Kidney (tissue), 14 donors: ENCODE results near the gene MAGI1. TPM values are rescaled to one million over a fixed set of nuclear protein-coding genes. Genes with fewer than 3 reads are reported as not detected.

Experiments
- DNase-seq, 5 donors: peaks; one replicate each; pipeline ENCODE4 v3.0.0-alpha.2; 2013 to 2020
- FAIRE-seq: peaks from 2 replicates; lab custom pipeline; 2012; peaks lifted over from hg19 to GRCh38; lab: Jason Lieb, UNC
- H3K27ac ChIP-seq, 2 donors: one replicate each; pipeline ENCODE4 v1.7.0; 2013; ENCODE audit warnings: low read depth in 2 of 2, low read length in 2 of 2, inconsistent platforms in 1 of 2
- H3K27me3 ChIP-seq: one replicate; pipeline ENCODE4 v1.7.1; 2013; ENCODE audit warnings: low read length, inconsistent platforms; ENCODE audit not compliant: control insufficient read depth, insufficient read depth
- H3K36me3 ChIP-seq, 3 donors: one replicate each; pipeline versions ENCODE4 v1.7.0 to v1.7.1; 2013; ENCODE audit warnings: low read length in 3 of 3, control low read depth in 1 of 3, inconsistent platforms in 1 of 3; ENCODE audit not compliant: insufficient read depth in 3 of 3, control insufficient read depth in 2 of 3
- H3K4me1 ChIP-seq, 3 donors: one replicate each; pipeline versions ENCODE4 v1.7.0 to v1.7.1; 2013; ENCODE audit warnings: low read length in 3 of 3, inconsistent platforms in 1 of 3, low read depth in 1 of 3; ENCODE audit not compliant: control insufficient read depth in 2 of 3, insufficient read depth in 2 of 3
- H3K4me3 ChIP-seq, 3 donors: one replicate each; pipeline versions ENCODE4 v1.7.0 to v1.8.1; 2013; ENCODE audit warnings: low read length in 3 of 3, control low read depth in 1 of 3, inconsistent platforms in 1 of 3
- H3K9ac ChIP-seq, 3 donors: one replicate each; pipeline versions ENCODE4 v1.7.0 to v1.7.1; 2013; ENCODE audit warnings: low read length in 3 of 3, control low read depth in 1 of 3, inconsistent platforms in 1 of 3
- H3K9me3 ChIP-seq, 3 donors: one replicate each; pipeline versions ENCODE4 v1.7.0 to v1.7.1; 2013; ENCODE audit warnings: low read length in 3 of 3, control low read depth in 1 of 3, inconsistent platforms in 1 of 3; ENCODE audit not compliant: control insufficient read depth in 2 of 3, insufficient read depth in 1 of 3
- intact Hi-C: fragments of 100-400 bp; cut with DNase I; formaldehyde crosslinking; loops from one replicate; pipeline ENCODE4 v1.11.1; 2022
- polyA plus RNA-seq: library from polyadenylated mRNA; stranded (reverse); fragments of 350-450 nt; fragmentation: Illumina TruSeq; extraction: RNeasy Lipid Tissue Mini Kit (QIAGEN cat#74804); gene quantifications from one replicate; pipeline ENCODE4 v1.2.3, GENCODE V29; 2014; ENCODE audit warnings: low read depth, low replicate concordance; ENCODE audit not compliant: insufficient read depth
- total RNA-seq: library from RNA; stranded (reverse); fragmentation: NEBNext Ultra II Directional; extraction: Animal tissue kit (Norgen Biotek cat#: 25700); gene quantifications from one replicate; pipeline ENCODE4 v1.2.1, GENCODE V29; 2021
- TF ChIP-seq, protein P1 (sequence below): IDR thresholded peaks from 3 replicates; pipeline ENCODE4 v1.5.1; 2012; ENCODE audit warnings: mild to moderate bottlenecking, moderate library complexity, borderline replicate concordance; ENCODE audit not compliant: insufficient read depth; ENCODE audit errors: extremely low read depth
- donor health status: control.
- donor health status: control.
- donor health status: control.
- donor health status: control.
- donor health status: control.
- donor health status: DM: yes; HTN: yes; CAD: no.
- donor health status: Normal renal cell carcinoma (clear cell type).

Gene MAGI1
- total and polyA plus RNA-seq, 2 donors from 2014 or later = 8.2 to 42.8 TPM

DNA sequence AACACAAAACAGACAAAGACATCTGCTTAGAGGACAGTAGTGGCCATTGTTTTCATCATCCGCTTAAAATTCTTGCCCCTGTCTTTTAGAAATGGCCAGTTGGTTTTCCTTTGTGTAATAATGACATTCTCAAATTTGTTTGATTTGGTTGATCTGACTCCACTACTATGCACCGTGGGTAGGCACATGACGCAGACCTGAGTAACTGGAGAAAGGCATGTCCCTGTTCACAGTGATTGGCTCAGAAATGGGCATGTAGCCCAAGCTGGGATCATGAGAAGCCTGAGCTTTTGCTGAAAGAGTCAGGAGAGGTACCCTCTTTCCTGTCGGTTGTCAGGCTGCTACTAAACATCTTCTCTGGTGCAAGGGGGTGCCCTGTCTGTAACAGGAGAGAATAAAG, 36.6 kb upstream of the MAGI1 start:
- Histone ChIP-seq H3K27ac (no peak overlapping the region), H3K4me3 (no peak overlapping the region), H3K36me3 (no peaks in the 10 kb centered on the region), H3K9ac (no peak overlapping the region), H3K27me3 (no peaks in the 10 kb centered on the region), H3K9me3 (no peaks in the 10 kb centered on the region), H3K4me1 (no peaks in the 10 kb centered on the region)
- FAIRE-seq (no peak), DNase-seq (no peak)
- TF ChIP-seq, protein P1, sequence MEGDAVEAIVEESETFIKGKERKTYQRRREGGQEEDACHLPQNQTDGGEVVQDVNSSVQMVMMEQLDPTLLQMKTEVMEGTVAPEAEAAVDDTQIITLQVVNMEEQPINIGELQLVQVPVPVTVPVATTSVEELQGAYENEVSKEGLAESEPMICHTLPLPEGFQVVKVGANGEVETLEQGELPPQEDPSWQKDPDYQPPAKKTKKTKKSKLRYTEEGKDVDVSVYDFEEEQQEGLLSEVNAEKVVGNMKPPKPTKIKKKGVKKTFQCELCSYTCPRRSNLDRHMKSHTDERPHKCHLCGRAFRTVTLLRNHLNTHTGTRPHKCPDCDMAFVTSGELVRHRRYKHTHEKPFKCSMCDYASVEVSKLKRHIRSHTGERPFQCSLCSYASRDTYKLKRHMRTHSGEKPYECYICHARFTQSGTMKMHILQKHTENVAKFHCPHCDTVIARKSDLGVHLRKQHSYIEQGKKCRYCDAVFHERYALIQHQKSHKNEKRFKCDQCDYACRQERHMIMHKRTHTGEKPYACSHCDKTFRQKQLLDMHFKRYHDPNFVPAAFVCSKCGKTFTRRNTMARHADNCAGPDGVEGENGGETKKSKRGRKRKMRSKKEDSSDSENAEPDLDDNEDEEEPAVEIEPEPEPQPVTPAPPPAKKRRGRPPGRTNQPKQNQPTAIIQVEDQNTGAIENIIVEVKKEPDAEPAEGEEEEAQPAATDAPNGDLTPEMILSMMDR = no peak
- intact Hi-C loops = no loop called here

DNA sequence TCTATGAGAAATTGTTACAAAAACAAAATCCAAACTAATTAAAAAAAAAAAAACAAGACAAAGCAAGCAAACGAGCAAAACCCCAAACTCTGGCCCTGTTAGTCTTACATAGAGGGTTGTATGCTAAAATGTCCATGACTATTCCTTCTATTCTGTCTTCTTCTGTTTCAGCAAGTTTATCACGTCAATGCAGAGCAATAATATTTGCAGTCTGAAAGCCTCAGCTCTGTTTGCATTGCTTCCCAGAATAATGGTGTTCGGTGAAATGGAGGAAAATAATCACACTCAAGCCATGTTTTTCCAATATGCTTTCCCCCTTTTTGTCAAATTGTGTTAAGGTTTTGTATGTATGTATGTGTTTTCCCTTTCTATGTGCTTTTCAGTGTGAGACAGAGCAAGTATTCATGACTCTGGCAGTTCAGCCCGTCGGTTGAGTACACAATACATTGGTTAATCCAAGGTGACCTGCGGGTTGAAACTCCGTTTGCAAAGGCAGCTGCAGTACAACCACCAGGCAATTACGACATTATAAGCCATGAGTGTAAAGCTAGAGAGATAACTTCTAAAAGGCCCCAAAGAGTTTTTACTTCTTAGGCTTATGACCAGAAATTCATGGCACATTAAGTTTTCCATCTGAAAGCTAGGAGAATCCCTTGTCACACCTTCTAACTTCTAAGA, 34.9 kb upstream of the MAGI1 start:
- DNase-seq = peak in 1 of 5 donors; percentile 15

DNA sequence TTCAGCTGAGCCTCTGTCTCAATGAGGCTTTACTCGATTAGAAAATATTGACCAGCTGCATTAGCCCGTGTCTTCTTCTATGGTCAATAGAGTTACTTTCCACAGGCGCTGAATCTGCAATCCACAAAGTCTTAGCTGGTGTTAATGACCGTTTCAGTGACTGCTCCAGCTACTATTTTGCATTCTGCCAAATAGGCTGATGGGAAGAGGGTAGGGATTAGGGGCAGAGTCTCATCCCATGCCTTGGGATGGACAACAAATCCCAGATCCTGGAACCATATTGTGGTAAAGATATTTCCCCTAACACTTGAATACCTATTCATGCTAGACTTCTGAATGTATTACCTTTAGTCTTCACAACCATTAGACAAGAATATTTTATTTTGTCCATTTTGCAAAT, 29.5 kb upstream of the MAGI1 start:
- Histone ChIP-seq H3K9ac (no peak overlapping the region), H3K4me3 (no peak overlapping the region), H3K9me3 (no peaks in the 10 kb centered on the region), H3K27ac (no peak overlapping the region), H3K27me3 (no peaks in the 10 kb centered on the region), H3K36me3 (no peaks in the 10 kb centered on the region), H3K4me1 (no peaks in the 10 kb centered on the region)
- no peak for FAIRE-seq
- intact Hi-C loops = no loop called here
- DNase-seq = no peak
- TF ChIP-seq, protein P1 = no peak

More for the DNA sequence above, 34.9 kb upstream of the MAGI1 start:
- Histone ChIP-seq H3K4me3 (no peak overlapping the region), H3K36me3 (no peaks in the 10 kb centered on the region), H3K4me1 (no peaks in the 10 kb centered on the region), H3K27ac (no peak overlapping the region), H3K9ac (no peak overlapping the region), H3K9me3 (no peaks in the 10 kb centered on the region), H3K27me3 (no peaks in the 10 kb centered on the region)
- intact Hi-C loops = no loop called here
- no peak for FAIRE-seq
- TF ChIP-seq, protein P1 = no peak
